Loucy (cell line): ENCODE results near the gene RPL3.

Experiments
- CTCF ChIP-seq: fragments of 200-600 bp; sonication (generic); conservative IDR thresholded peaks from 2 replicates; pipeline ENCODE4 v1.5.1; 2014; ENCODE audit warnings: mild to moderate bottlenecking, antibody characterized with exemption, low read length
- EZH2phosphoT487 ChIP-seq: fragments of 200-600 bp; IDR thresholded peaks from 2 replicates; pipeline ENCODE4 v1.6.1; 2018; ENCODE audit warnings: antibody characterized with exemption, mild to moderate bottlenecking, moderate library complexity, borderline replicate concordance

- TF ChIP-seq CTCF (no peak), EZH2phosphoT487 (no peak)
These were observed 21.8 kb upstream of the RPL3 start for GRCh38 chr22:39341179-39341578.
